MM.1S (cell line): ENCODE results near the gene NAA25.

Experiments
- EZH2phosphoT487 ChIP-seq: fragments of 300-600 bp; sonication (generic); IDR thresholded peaks from 2 replicates; pipeline ENCODE4 v1.6.1; 2018; ENCODE audit warnings: antibody characterized with exemption, low read length
- TF ChIP-seq, protein P1 (sequence below): fragments of 300-600 bp; sonication (generic); IDR thresholded peaks from 2 replicates; pipeline ENCODE4 v1.5.1; 2016; ENCODE audit warnings: antibody characterized with exemption, low read length, mixed read lengths

DNA sequence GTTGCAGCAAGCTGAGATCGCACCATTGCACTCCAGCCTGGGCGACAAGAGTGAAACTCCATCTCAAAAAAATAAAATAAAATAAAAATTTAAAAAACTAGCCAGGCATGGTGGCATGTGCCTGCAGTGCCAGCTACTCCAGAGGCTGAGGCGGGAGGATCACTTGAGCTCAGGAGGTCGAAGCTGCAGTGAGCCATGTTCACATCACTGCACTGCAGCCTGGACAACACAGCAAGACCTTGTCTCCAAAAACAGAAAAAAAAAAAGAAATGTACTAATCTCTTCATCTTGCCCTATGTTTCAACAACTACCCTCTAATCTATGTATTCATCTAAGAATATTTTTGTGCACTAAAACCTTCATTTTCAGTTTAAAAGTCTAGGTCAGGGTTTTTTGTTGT lies 6.5 kb downstream of the NAA25 start:
- TF ChIP-seq, protein P1, sequence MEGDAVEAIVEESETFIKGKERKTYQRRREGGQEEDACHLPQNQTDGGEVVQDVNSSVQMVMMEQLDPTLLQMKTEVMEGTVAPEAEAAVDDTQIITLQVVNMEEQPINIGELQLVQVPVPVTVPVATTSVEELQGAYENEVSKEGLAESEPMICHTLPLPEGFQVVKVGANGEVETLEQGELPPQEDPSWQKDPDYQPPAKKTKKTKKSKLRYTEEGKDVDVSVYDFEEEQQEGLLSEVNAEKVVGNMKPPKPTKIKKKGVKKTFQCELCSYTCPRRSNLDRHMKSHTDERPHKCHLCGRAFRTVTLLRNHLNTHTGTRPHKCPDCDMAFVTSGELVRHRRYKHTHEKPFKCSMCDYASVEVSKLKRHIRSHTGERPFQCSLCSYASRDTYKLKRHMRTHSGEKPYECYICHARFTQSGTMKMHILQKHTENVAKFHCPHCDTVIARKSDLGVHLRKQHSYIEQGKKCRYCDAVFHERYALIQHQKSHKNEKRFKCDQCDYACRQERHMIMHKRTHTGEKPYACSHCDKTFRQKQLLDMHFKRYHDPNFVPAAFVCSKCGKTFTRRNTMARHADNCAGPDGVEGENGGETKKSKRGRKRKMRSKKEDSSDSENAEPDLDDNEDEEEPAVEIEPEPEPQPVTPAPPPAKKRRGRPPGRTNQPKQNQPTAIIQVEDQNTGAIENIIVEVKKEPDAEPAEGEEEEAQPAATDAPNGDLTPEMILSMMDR, result no peak
- TF ChIP-seq EZH2phosphoT487, result no peak
